Measurements from ENCODE around the gene AFAP1.

Gene AFAP1

DNA sequence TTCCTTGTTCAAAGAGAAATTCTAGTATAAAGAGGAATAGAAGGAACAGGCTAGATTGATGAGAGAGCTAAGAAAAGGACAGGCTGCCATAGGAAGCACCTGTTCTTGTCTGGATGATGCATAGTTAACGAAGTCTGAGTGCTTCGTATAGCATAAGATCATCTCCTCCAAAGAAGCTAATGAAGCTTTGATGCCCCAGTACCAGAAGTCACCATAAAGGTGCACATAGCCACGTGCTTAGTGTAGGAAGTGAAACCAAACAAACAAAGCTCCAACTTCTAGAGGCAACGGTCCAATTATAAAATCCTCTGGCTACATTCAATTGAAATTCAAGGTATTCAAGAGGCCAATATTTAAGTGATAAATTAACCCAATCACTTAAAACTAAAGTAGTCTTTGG is 31.0 kb downstream of the AFAP1 start:
- no peak overlapping the region for H3K4me3 ChIP-seq (ENCODE audit: low read depth, low read length)
- TF ChIP-seq, protein P1, sequence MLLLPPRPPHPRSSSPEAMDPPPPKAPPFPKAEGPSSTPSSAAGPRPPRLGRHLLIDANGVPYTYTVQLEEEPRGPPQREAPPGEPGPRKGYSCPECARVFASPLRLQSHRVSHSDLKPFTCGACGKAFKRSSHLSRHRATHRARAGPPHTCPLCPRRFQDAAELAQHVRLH (tag by site-specific recombination; IDR thresholded peaks at IDR 0.05) = no peak
- no peak for TF ChIP-seq TCF7L2 (IDR thresholded peaks at IDR 0.05; ENCODE audit: borderline replicate concordance, low read depth, low read length)
- no peak for TF ChIP-seq ZNF610 (tag by site-specific recombination; IDR thresholded peaks at IDR 0.05; ENCODE audit: borderline replicate concordance)
- TF ChIP-seq OSR2 (tag by site-specific recombination; IDR thresholded peaks at IDR 0.05) = no peak
- TF ChIP-seq ZNF596 (tag by site-specific recombination; IDR thresholded peaks at IDR 0.05) = no peak
- no peak for TF ChIP-seq HOXA7 (CRISPR knock-in tag; IDR thresholded peaks at IDR 0.05; ENCODE audit: borderline replicate concordance)
- no peak for TF ChIP-seq ZNF19 (tag by site-specific recombination; IDR thresholded peaks at IDR 0.05; ENCODE audit: low read depth)
- TF ChIP-seq PRDM1 (tag by site-specific recombination; IDR thresholded peaks at IDR 0.05) = no peak
- TF ChIP-seq, protein P2, sequence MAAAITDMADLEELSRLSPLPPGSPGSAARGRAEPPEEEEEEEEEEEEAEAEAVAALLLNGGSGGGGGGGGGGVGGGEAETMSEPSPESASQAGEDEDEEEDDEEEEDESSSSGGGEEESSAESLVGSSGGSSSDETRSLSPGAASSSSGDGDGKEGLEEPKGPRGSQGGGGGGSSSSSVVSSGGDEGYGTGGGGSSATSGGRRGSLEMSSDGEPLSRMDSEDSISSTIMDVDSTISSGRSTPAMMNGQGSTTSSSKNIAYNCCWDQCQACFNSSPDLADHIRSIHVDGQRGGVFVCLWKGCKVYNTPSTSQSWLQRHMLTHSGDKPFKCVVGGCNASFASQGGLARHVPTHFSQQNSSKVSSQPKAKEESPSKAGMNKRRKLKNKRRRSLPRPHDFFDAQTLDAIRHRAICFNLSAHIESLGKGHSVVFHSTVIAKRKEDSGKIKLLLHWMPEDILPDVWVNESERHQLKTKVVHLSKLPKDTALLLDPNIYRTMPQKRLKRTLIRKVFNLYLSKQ (tag by site-specific recombination; IDR thresholded peaks at IDR 0.05; ENCODE audit: borderline replicate concordance) = no peak
- TF ChIP-seq, protein P3, sequence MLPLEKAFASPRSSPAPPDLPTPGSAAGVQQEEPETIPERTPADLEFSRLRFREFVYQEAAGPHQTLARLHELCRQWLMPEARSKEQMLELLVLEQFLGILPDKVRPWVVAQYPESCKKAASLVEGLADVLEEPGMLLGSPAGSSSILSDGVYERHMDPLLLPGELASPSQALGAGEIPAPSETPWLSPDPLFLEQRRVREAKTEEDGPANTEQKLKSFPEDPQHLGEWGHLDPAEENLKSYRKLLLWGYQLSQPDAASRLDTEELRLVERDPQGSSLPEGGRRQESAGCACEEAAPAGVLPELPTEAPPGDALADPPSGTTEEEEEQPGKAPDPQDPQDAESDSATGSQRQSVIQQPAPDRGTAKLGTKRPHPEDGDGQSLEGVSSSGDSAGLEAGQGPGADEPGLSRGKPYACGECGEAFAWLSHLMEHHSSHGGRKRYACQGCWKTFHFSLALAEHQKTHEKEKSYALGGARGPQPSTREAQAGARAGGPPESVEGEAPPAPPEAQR (tag by site-specific recombination; IDR thresholded peaks at IDR 0.05) = no peak
- TF ChIP-seq ZNF785 (tag by site-specific recombination; IDR thresholded peaks at IDR 0.05) = no peak
- TF ChIP-seq ZNF302 (tag by site-specific recombination; IDR thresholded peaks at IDR 0.05; ENCODE audit: low read depth) = no peak
- TF ChIP-seq, protein P4, sequence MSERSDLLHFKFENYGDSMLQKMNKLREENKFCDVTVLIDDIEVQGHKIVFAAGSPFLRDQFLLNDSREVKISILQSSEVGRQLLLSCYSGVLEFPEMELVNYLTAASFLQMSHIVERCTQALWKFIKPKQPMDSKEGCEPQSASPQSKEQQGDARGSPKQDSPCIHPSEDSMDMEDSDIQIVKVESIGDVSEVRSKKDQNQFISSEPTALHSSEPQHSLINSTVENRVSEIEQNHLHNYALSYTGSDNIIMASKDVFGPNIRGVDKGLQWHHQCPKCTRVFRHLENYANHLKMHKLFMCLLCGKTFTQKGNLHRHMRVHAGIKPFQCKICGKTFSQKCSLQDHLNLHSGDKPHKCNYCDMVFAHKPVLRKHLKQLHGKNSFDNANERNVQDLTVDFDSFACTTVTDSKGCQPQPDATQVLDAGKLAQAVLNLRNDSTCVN (tag by site-specific recombination; optimal IDR thresholded peaks at IDR 0.05) = no peak
- no peak for TF ChIP-seq ZNF133 (tag by site-specific recombination; IDR thresholded peaks at IDR 0.05)
- TF ChIP-seq, protein P5, sequence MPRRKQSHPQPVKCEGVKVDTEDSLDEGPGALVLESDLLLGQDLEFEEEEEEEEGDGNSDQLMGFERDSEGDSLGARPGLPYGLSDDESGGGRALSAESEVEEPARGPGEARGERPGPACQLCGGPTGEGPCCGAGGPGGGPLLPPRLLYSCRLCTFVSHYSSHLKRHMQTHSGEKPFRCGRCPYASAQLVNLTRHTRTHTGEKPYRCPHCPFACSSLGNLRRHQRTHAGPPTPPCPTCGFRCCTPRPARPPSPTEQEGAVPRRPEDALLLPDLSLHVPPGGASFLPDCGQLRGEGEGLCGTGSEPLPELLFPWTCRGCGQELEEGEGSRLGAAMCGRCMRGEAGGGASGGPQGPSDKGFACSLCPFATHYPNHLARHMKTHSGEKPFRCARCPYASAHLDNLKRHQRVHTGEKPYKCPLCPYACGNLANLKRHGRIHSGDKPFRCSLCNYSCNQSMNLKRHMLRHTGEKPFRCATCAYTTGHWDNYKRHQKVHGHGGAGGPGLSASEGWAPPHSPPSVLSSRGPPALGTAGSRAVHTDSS (tag by site-specific recombination; IDR thresholded peaks at IDR 0.05) = no peak
- TF ChIP-seq, protein P6, sequence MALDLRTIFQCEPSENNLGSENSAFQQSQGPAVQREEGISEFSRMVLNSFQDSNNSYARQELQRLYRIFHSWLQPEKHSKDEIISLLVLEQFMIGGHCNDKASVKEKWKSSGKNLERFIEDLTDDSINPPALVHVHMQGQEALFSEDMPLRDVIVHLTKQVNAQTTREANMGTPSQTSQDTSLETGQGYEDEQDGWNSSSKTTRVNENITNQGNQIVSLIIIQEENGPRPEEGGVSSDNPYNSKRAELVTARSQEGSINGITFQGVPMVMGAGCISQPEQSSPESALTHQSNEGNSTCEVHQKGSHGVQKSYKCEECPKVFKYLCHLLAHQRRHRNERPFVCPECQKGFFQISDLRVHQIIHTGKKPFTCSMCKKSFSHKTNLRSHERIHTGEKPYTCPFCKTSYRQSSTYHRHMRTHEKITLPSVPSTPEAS (tag by site-specific recombination; IDR thresholded peaks at IDR 0.05) = no peak
- TF ChIP-seq YY2 (tag by site-specific recombination; IDR thresholded peaks at IDR 0.05) = no peak
- TF ChIP-seq, protein P7, sequence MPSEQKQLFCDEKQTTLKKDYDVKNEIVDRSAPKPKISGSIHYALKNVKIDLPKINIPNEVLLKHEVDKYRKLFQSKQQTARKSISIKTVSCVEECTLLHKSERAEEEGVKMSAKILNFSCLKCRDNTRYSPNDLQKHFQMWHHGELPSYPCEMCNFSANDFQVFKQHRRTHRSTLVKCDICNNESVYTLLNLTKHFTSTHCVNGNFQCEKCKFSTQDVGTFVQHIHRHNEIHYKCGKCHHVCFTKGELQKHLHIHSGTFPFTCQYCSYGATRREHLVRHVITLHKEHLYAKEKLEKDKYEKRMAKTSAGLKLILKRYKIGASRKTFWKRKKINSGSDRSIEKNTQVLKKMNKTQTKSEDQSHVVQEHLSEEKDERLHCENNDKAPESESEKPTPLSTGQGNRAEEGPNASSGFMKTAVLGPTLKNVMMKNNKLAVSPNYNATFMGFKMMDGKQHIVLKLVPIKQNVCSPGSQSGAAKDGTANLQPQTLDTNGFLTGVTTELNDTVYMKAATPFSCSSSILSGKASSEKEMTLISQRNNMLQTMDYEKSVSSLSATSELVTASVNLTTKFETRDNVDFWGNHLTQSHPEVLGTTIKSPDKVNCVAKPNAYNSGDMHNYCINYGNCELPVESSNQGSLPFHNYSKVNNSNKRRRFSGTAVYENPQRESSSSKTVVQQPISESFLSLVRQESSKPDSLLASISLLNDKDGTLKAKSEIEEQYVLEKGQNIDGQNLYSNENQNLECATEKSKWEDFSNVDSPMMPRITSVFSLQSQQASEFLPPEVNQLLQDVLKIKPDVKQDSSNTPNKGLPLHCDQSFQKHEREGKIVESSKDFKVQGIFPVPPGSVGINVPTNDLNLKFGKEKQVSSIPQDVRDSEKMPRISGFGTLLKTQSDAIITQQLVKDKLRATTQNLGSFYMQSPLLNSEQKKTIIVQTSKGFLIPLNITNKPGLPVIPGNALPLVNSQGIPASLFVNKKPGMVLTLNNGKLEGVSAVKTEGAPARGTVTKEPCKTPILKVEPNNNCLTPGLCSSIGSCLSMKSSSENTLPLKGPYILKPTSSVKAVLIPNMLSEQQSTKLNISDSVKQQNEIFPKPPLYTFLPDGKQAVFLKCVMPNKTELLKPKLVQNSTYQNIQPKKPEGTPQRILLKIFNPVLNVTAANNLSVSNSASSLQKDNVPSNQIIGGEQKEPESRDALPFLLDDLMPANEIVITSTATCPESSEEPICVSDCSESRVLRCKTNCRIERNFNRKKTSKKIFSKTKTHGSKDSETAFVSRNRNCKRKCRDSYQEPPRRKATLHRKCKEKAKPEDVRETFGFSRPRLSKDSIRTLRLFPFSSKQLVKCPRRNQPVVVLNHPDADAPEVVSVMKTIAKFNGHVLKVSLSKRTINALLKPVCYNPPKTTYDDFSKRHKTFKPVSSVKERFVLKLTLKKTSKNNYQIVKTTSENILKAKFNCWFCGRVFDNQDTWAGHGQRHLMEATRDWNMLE (tag by site-specific recombination; conservative IDR thresholded peaks at IDR 0.05; ENCODE audit: low read depth) = no peak
- TF ChIP-seq ZBTB1 (tag by site-specific recombination; IDR thresholded peaks at IDR 0.05) = no peak
- TF ChIP-seq SP2 (tag by site-specific recombination; IDR thresholded peaks at IDR 0.05) = no peak
- ChIA-PET POLR2A (no interaction called here), CTCF (interaction anchor here (0.6 to 1.3 kb wide), 4 partner anchors 20 to 103 kb away, joined by 3 to 4 read pairs (median 4); no protein-coding TSS in a partner anchor)
- no peak overlapping the region for H3K27ac ChIP-seq (ENCODE audit: extremely low read depth, low read depth, low read length)
- no peaks in the 10 kb centered on the region for H3K36me3 ChIP-seq (ENCODE audit: control insufficient read depth in 2 of 2, insufficient read depth in 1 of 2, low read length in 2 of 2)
- H3K9me3 ChIP-seq (ENCODE audit: control insufficient read depth, insufficient read depth, low read depth, low read length) = no peaks in the 10 kb centered on the region
- no peaks in the 10 kb centered on the region for H3K4me1 ChIP-seq (ENCODE audit: control insufficient read depth, insufficient read depth, low read length)
